NCI-H1417 (cell line): ENCODE data around the gene ZSCAN23.
"Not testable (repeated sequence)": the region's sequence is repeated elsewhere in the genome, so short reads cannot be mapped to it uniquely, and the experiment has no call there.

Experiments used
- DNase-seq, 3 experiments: peaks; one replicate each; lab custom pipeline; 2025; lab: John Stamatoyannopoulos, UW

Gene ZSCAN23

DNA sequence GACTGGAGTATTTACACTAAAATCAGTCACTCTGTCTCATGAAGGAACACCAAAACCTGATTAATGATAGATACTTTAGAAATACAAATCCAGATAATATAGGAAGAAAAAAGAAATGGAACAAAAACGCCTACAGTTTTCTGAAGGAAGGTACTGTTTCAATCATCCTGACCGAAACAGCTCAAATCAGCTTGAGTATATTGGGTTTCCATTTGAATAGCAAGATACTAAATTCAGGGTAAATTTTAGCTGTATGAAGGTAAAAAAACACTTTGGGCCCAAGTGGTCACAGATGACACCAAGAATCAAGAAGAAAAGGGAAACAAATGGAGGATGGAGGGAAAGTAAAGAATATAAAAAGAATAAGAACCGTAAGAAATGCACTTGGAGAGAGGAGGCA, 6.9 kb downstream of the ZSCAN23 start:
- DNase-seq, result no peak

DNA sequence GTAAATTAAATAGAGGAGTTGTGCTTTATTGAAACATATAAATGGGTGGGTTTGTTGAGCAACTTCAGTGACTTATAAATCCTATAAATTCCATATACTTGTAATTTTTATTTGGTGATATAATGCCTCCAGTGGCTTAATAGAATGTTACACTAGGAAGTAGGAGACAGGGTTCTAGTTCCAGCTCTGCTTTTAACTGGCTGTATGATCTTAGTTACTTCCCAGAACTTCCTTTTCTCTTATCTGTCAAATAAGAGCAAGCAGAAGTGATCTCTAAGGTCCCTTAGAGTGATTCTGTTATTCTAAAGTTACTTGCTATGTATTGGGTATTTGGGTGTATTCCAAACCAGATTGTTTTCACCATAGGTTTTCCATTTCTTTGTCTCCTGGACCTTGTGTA, 10.2 kb downstream of the ZSCAN23 start:
- no peak for DNase-seq

DNA sequence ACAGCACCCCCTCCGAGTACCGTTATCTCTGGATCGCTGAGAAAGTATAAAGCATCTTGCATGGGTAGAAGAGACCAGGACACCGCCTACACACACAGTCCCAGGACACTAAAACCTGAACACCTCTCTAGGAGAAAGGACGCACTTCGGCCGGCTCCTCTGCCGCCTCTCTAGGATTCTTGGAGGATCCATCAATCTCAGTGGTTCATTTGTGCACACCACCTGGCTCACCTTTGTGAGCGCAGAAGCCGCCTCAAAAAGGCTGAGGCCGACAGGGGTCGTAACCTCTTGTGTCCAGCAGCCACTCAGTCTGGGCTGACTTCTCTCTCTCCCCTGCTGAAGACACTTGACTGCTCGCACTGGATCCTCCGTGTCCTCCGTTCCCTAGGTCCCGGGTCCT, 13.5 kb downstream of the ZSCAN23 start:
- DNase-seq, result no peak

DNA sequence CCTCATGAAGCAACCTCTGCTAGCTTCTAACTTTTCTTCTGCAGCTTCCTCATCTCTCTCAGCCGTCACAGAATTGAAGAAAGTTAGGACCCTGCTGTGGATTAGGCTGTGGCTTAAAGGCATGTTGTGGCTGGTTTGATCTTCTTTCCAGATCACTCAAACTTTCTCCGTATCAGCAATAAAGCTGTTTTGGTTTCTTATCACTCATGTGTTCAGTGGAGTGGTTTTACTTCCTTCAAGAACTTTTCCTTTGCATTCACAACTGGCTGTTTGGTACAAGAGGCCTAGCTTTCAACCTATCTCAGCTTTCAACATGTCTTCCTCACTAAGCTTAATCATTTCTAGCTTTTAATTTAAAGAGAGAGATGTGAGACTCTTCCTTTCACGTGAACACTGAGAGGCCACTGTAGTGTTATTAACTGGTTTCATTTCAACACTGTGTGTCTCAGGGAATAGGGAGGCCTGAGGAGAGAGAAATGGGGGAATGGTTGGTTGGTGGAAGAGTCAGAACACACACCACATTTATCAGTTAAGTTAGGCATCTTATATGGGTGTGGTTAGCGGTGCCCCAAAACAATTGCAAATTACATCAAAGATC, 17.2 kb downstream of the ZSCAN23 start:
- DNase-seq, result no peak

DNA sequence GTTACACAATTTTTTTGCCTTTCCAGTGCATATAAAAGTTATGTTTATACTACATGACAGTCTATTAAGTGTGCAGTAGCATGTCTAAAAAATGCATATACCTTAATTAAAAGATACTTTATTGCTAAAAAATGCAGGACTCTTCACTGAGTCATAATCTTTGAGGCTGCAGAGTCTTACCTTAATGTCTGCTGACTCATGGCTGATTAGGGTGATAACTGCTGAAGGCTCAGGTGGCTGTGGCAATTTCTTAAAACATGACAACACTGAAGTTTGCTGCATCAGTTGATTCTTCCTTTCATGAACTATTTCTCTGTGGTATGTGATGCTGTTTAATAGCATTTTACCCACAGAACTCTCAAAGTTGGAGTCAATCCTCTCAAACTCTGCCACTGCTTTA, 19.1 kb downstream of the ZSCAN23 start:
- no peak for DNase-seq

DNA sequence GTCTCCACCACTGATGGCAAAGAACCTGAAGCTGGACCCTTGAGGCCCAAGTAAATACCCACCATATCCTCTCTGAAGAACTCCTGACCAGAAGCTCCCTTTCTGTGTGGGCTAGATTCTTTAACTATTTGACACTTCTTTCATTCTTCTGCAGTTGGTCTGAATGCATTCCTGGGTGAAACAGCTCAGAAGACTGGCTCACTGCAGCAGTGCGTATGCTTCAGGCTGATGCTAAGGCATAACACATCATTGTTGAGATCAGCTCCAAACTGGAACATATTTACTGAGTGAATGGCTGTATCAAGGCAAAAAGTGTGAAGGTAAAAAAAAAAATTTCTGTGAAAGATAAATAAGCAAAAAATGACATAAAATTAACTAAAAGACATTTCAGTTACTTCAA, 19.7 kb downstream of the ZSCAN23 start:
- no peak for DNase-seq

DNA sequence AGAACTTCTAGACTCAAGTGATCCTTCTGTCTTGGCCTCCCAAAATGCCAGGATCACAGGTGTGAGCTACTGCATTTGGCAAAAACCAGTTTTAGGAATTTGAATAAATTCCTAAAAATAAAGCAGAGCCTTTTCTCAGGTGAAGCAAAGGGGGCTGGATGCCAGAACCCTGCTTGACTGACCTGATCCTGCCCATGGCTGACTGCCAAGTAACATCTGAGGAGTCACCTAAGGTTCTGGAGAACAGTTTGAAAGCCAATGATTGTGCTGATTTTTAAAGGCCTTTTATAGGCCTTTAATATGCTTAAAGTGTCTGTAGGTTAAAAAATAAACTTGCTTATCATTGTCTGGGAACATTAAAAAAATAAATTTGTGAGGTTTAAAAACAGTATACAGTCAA, 29.6 kb downstream of the ZSCAN23 start:
- no peak for DNase-seq

DNA sequence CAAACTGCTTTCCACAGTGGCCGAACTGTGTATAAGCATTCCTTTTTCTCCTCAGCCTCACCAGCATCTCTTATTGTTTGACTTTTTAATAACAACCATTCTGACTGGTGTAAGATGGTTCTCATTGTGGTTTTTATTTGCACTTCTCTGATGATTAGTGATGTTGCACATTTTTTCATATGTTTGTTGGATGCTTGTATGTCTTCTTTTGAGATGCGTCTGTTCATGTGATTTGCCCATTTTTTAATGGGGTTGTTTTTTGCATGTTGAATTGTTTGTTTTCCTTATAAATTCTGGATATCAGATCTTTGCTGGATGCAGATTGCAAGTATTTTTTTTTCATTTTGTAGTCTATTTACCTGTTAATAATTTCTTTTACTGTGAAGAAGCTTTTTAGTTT, 32.5 kb downstream of the ZSCAN23 start:
- no peak for DNase-seq

DNA sequence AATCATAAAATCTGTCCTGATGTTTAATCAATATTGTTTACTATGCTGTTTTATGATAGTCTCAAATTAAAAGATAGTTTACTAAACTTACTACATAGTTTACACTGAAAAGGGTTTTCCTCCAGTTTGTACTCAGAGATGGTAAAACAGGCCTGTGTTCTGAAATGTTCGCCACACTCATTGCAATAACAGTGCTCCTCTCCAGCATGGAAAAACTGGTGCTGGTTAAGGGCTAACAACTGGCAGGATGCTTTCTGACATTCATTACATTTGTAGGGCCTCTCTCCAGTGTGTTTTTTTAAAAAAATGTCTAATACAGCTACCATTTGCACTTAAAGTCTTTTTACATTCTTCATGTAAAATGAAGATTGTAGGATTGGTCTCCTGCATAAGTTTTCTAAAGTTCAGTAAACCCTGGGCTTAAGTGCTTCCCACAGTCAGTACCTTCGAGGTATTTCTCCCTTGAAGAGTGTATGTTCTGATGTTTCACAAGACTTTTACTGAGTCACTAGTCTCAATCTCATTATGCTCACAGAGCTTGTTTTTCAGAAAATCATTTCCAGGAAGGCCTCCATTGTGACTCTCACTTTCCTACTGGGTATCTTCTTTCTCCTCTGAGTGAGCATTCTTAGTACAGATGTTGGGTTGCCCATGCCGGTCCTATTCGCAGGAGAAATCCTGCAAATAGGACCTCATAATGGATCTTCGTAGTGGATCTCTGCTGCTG, 35.1 kb downstream of the ZSCAN23 start:
- no peak for DNase-seq

DNA sequence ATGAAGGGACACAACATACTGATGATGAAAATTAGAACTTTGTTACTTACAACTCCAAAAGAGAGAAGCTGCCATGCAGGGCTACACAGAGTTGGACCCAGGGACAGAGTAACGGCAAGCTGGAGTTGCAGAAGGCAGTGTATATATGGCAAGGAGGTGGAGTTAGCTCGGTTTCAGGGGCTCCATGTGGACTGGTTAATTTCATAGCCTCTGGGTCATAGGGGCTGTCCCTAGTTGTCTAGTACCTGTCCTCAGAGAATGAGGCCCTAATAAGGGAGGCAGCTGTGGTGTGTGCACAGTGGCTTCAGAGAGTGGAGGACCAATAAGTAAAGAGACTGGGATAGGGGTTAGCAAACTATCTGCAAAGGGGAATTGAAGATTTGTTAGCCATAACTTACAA, 35.9 kb downstream of the ZSCAN23 start:
- DNase-seq, result no peak

DNA sequence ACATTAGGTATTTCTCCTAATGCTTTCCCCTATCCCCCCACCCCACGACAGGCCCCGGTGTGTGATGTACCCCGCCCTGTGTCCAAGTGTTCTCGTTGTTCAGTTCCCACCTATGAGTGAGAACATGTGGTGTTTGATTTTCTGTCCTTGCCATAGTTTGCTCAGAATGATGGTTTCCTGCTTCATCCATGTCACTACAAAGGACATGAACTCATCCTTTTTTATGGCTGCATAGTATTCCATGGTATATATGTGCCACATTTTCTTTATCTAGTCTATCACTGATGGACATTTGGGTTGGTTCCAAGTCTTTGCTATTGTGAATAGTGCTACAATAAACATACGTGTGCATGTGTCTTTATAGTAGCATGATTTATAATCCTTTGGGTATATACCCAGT, 39.4 kb downstream of the ZSCAN23 start:
- DNase-seq, result not testable (repeated sequence)

DNA sequence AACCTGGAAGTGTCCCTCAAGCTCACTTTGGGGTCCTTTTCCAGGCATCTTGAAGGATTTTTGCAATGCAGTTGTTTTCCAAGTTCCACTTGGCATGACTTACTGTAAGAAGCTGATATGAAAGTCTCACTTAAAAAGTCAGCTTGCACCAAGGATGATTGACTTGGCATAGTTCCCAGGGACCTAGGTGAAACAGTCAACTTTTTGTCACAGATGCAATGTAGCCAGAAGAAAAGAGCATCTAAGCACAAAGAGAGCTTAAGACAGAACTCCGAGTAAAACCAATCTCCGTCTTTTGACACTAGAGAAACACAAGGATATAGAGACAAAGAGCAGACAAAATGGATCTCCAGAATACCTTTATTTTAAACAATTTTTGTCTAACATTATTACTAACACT, 41.1 kb downstream of the ZSCAN23 start:
- no peak for DNase-seq

DNA sequence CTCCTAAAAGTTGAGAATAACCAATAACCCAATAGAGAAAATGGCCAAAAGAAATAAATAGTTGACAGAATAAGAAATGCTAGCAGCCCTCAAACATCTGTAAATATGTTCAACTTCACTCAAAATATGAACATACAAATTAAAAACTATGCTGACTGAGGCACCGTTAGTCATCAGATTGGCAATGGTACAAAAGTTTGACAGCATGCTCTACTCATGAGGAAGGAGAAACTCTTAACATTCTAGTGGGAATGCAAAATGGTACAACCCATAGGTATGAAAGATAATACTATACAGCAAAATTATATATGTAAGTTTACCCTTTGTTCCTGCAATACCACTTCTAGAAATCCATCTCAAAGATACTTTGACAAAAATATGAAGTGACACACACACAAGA, 42.1 kb downstream of the ZSCAN23 start:
- DNase-seq, result no peak

DNA sequence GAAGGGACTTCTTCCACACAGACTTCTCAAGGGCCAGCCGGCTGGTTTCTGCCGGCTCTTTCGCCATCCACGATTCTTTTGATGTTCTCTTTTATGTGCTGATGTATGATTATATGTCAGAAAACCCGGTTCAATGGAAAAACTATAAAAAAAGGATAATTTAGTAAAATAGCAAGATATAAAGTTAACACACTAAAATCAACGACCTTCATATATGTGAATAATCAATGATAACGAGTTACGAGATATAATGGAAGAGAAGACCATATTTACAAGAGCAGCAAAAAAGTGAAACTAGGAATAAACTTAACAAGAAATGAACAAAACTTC, 43.2 kb downstream of the ZSCAN23 start:
- no peak for DNase-seq

DNA sequence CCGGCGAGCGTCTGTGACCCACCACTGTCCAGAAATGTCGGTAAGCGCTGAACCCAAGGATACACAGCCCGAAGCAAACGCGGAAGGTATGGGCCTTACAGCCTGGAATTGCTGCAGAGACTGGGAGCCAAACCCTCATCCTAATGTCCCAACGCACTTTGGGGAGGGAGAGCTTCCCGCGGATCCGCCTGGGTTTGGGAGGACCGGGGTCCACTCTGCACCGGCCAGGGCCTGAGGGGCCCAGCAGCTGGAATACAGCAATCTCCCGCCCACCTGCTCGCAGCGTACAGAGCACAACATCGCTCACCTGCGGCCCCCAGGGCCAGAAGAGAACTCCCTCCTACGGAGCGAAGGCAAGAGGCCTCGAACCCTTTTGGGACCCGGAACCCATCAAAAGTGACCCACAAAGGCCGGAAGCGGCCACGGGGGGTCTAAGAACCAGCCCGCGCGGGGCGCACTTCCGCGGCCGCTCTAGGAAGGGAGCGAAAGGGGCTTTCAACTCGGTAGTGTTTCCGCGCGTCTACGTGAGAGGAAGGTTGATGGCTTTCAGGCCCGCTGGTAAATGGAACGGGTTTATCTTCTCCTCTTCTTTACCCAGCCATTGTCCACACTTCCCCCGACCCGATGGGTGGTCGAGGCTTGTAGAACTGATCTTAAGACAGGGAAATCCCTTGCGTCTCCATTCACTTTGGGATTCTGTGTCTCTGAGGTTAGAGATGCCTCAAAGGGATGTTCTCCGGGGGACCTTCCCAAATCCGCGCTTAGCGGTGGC, 43.8 kb downstream of the ZSCAN23 start, which contains the start of gene ZSCAN12:
ZSCAN12 (minus strand) TSS at position 398 of the 772 bp plus-strand sequence. CDS start 1,342 bp downstream, outside the sequence.
- DNase-seq, result peak; percentile 64 to 91 (median 87)

DNA sequence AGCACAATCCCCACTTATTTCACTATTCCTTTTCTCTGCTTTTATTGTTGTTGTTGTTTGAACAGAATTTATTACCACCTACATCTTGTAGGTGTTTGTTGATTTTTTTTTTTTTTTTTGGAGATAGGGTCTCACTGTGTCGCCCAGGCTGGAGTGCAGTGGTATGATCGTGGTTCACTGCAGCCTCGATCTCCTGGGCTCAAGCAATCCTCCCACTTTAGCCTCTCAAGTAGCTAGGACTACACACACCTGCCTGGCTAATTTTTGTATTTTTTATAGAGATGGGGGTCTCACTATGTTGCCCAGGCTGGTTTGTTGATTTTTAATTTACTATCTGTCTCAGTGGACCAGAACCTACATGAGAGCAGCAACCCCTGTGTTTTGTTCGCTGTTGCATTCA, 47.4 kb downstream of the ZSCAN23 start:
- no peak for DNase-seq

DNA sequence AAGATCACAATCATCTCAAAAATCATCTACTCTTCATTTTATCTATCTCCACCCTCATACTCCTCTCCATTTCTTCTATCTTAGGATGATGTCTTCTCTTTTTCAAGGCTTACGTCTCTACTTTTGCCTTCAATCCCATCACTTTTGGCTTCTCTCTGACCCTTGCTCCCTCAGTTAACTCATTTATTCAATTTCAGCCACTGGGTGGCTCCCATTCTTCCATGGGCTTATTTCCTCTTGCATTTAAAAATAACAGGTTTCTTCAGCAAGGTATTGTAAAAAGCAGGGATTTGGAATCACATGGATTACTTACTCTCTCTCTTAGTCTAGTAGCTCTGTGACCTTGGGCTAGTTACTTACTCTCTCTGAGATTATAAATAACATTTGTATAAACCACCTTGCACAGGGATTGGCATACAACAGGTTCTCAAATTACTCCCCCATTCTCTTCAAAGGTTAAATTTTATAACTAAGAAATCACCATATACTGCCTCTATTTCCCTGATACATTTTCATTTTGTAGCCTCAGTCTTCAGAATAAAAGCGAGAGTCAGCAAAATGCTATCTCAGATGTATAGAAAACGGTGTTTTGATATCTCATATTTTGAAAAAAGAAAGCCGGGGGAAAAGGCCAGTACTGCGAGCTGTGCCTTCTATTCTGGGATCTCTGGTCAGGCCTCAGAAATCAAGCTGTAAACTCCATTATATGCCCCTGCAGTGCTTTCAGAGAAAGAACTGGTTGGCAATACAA, 49.2 kb downstream of the ZSCAN23 start:
- DNase-seq, result peak in 1 of 3 experiments; percentile 6

DNA sequence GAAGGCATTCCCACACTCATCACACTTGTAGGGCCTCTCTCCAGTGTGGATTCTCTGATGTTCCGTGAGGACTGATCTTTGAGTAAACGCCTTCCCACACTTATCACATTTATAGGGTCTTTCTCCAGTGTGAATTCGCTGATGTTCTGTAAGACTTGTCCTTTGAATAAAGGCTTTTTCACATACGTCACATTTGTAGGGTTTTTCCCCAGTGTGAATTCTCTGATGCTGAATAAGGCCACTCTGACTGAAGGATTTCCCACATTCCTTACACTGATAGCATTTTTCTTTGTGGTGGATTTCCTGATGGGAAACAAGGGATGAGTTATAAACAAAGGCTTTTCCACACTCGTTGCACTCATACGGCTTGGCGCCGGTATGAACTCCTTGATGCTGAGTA, 52.6 kb downstream of the ZSCAN23 start:
- no peak for DNase-seq

DNA sequence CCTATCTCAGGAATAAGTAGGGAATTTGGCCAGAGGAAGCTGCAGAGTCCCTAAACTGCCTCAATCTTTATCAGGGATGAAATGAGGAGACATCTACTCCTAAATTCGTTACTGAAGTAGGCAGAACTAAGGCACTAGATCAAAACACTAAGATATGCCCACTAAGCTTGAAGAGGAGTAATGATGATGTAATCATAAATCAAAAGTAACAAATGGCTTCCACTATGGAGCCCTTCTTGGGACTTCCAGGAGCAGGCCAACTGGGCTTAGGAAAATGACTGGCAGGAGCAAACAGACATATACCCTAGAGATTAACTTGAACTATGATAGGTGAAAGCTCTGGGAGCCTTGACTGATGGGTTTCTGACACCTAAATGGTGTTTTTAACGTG, 59.2 kb downstream of the ZSCAN23 start:
- DNase-seq, result no peak

DNA sequence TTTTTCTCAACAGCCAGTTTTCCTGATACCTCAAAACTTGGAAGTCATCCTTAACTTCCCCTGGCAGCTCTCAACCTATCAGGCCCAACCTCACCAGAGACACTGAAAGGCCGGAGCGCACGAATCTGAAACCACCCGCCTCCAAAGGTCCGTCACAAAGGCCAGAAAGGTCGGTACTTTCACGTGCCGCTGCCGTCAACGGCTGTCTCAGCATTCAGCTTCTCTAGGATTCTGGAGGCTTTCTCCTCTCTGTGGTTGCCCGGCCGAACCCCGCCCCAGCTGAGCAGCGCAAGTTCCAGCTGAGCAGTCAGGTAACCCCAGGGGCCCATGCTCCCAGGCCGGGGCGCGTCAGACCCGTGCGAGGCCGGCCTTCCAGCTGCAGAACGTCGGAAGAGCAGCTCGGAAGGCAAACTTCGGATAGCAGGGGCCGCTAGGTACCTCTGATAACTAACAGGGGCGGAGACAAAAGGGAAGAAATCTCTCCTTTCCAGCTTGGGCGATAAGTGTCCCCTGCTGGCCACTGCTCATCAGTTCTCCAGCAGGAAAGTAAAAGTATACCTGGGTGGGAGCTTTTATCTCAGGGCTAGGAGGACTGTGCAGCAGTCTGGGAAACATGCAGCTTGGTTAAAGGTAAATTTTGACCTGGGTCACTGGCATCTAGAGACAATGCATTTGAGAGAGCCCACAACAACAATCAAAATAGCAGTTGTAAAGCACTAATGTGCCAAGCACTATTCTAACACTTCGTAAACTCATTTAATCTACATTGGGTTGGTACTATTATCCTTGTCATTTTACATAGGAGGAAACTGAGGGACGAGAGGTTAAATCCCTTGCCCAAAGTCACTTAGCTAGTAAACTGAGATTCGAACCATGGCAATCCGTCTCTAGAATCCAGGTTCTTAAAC, 59.8 kb downstream of the ZSCAN23 start:
- peak in 1 of 3 experiments; percentile 73 for DNase-seq
